GM21515 (cell line): ENCODE measurements around the gene YBEY.

Experiments used
- ATAC-seq: cut with Tn5 transposase; IDR thresholded peaks from one replicate; pipeline ENCODE4 v1.9.1; 2021; ENCODE audit not compliant: unreplicated experiment

The YBEY gene

DNA sequence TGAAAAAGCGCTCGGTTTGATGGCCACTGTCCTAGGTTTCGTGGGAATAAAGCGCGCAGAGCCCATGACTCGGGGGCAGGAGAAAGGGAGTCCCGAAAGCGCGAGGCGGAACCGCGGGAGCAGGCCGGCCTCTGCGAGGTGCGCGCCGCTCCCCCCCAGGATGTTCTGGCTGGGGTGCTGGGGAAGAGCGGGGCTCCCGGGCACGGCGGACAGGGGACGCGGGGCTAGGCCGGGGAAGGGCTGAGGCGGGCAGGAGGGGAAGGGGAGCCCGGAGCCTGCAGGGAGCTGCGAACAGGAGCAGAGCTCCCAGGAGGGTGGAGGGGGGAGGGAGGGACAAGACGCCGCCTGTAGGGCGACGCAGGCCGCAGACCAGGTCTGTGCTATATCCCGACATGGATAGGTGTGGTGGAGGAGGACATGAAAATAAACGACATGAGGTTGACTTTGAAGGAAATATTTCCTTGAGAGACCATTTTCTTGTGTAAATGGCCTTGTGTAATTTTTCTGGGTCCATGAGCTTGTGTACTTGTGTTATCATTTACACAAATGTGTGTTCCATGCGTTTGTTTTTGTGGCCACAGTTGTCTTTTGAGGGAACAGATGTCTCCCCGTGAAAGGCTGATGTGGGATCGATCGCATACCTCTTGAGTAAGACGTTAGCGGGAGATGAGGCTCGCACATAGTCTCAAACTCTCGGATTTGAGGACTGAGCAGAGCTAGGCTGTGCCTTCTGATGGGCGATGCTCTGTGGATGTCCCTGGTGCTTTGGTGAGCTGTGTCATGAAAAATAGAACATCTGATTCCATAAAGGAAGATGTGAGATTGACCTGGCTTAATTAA lies 39.2 kb downstream of the YBEY start:
- peak; percentile 16 for ATAC-seq

DNA sequence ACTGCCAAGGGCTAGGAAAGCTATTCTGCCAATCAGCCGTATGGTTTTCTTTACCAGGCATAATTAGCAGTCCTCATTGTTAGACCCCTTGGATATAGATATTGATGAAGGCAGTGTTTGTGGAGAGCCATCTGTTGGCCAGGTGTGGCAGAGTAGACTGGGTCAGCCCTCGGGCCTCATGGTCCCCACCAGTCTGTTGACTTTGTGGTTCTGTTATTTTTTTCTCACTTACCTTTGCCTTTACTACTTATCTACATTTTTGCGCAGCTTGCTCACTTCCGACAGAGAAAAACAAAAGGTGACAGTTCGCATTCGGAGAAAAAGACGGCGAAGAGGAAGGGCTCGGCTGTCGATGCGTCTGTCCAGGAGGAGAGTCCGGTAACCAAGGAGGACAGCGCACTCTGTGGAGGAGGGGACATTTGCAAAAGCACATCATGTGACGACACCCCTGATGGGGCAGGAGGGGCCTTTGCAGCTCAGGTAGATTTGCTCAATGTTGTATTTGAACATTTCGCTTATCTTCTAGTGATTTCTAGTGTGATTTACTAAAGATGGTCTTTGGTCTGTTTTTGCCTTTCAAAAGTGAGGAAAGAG lies 40.1 kb downstream of the YBEY start:
- no peak for ATAC-seq

DNA sequence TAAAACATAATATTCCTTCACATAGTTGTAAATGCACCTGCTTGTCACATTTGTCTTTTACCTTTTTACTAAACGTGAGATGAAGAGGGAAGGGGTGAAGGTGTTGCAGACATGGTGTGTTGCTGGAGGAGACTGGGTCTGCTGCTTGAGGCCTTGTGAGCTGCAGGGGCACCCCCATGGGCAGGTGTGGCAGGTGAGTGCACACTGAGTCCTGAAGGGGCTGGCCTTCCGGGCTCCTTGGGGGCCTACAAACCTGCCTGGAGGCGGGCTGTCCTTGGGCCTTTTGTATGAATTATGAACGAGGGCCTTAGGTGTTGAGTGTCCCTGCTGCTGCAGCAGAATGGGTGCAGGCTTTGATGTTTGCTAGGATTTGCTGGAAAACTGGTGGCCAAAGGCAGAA lies 41.6 kb downstream of the YBEY start:
- ATAC-seq, result no peak

DNA sequence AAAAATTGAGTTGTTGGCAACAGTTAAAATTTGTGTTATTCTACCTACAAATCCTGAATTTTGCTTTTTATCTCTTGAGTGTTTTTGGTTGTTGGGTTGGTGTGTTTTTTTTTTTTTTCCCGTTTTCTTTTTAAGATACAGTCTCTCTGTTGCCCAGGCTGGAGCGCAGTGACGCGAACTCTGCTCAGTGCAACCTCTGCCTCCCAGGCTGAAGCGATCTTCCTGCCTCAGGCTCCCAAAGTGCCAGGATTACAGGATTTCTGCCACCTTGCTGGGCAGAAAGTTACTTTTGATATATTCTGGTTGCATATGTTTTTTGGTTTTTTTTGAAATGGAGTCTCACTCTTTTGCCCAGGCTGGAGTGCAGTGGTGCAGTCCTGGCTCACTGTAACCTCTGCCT lies 42.0 kb downstream of the YBEY start:
- no peak for ATAC-seq

DNA sequence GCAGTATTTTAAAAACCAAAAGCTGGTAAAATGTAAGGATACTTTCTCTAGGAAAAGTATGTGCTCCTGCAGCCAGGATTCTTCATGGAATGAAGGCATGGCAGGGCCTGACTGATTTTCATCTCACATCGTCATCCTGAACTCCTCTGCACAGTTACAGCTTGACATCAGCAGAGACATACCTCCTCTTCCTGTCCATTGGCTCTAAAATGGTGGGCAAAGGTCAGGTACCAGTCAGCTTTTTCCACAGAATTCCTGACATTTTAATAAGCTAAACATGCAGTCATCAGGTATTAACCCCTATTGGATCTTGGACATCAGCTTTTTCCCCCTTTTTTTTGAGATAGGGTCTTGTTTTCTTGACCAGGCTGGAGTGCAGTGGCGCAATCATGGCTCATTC lies 43.7 kb downstream of the YBEY start:
- no peak for ATAC-seq

DNA sequence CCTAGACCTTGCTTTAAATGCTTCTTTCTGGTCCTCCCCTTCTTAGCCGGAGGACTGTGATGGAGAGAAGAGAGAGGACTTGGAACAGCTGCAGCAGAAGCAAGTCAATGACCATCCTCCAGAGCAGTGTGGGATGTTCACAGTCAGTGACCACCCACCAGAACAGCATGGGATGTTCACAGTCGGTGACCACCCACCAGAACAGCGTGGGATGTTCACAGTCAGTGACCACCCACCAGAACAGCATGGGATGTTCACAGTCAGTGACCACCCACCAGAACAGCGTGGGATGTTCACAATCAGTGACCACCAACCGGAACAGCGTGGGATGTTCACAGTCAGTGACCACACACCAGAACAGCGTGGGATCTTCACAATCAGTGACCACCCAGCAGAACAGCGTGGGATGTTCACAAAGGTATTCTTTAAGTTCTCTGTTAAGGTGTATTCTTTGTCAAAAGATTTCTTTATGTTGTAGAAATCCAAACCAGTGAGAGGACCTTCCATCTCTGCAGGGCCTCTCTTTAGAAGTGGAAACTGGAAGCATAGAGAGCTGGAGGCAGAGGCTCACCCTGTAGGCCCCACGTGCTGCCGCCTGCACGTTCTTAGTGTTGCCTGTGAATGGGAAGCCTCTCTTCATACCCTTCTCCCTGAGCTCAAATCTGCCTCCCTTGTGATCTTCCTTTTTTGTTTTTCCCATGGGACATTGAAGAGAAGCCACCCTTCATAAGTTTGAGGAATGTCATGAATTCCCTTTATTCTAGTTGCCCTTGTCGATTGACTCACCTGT lies 48.4 kb downstream of the YBEY start:
- no peak for ATAC-seq

DNA sequence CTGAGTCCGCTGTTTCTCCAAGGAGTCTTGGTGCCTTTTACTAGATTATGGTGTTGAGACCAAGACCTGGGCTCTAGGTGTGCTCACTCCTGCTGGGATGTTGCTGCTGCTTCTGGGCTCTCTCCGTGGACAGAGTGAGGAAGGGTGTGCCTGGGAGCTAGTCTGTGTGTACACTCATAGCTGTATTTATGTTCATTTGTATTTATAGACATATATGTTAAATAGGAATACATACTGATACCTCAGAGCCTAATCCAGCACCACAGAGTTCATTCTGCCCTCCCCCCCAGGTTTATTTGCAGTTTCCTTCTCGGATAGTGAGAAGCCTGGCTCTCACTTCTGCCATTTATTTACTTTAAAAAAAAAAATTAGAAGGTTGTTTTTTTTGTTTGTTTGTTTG lies 50.5 kb downstream of the YBEY start:
- ATAC-seq, result no peak

DNA sequence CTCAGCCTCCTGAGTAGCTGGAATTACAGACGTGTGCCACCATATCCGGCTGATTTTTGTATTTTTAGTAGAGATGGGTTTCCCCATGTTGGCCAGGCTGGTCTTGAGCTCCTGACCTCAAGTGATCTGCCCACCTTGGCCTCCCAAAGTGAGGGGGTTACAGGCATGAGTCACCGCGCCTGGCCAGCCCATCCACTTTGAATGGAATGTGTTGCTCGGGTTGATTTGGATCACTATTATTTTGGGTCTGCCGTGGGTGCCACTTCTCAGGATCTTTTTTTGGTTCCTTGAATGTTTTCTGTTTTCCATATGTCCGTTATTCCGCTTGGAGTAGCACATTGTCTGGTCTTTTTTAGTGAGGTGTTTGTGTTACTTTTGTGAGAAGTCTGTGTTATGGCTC lies 54.9 kb downstream of the YBEY start:
- ATAC-seq, result no peak

DNA sequence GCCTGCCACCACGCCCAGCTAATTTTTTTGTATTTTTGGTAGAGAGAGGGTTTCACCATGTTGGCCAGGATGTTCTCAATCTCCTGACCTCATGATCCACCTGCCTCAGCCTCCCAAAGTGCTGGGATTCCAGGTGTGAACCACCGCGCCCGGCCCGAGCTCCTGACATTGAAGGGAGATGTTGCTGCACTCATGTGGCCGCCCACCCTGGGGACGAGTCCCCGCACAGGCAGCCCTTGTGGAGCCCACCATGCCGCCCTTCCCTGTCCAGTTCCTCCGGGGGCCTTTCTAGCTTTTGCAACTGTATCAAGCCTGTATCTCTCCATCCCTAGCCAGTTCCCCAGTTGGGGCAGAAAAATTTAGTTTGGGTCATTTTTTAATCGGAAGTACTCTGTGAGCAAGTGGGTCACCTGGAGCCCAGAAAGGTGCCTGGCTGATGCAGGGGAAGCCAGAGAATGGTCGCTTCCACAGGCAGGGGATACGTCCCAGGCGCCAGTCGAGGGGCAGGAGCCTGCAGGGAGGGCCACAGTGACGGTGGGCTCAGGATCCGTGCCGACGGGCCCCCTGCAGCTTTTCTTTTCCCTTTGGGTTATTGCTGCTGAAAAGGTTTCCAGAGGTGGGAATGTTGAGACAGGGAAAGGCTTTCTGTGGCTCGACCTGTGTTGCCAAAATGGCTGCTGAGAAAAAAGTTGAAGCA lies 58.2 kb downstream of the YBEY start:
- no peak for ATAC-seq

DNA sequence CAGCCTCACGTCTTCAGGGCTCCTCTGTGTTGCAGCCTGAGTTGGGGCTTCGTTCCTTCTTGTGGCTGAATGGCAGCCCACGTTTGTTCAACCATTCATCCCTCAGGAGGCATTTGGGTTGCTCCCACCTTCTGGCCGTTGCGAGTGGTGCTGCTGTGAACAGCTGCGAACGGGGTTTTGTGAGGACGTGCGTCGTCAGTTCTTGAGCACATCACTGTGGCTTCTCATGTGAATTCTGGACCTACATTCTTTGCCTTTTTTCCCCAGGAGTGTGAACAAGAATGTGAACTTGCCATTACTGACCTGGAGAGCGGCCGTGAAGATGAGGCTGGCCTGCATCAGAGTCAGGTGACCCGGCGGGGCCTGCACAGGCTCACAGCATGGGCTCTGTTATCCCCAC lies 59.7 kb downstream of the YBEY start:
- ATAC-seq, result no peak

DNA sequence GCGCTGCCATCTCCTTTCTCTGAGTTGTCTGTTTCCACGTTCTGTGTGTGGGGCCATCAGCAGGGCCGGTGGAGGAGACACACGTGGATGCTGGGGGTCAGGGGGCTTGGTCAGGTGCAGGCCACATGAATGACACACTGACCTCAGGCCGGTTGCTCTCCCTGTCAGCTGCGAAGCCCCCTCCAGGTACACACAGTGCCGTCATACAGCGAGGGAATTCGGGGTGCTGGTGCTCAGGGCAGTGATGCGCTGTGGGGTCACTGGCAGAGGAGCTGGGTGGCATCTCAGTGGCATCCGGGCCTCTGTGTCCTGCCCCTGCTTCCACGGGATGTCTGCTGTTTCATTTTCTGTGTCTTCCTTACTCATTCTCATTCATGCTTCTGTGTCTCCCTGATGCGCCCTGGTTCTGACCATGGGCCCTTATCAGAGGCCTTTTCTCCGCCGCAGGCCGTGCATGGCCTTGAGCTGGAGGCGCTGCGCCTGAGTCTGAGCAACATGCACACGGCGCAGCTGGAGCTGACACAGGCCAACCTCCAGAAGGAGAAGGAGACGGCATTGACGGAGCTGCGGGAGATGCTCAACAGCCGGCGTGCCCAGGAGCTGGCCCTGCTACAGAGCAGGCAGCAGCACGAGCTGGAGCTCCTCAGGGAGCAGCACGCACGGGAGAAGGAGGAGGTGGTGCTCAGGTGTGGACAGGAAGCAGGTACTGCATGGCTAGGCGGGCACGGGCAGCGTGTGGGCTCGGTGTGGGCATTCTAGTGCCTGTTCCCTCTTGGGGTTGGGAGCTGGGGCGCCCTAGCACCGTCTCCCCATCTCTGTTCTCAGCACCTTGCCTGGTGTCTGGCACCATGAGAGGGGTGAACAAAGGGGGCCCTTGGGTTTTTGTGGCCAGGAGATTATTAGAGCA lies 60.4 kb downstream of the YBEY start:
- ATAC-seq, result no peak

DNA sequence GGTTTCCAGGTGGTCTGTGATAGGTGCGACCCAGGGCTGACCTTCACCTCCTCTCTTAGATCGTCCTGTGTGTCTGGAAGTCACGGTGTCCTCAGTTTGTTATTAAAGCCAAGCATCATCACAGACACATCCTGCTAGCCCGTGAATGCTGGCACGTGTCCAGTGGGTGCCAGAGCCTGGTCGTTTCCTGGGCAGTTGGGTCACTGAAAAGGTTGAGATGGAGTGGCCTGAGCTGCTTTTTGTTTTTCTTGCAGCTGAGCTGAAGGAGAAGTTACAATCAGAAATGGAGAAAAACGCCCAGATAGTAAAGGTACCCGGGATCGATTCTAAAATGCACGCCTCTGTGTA lies 61.0 kb downstream of the YBEY start:
- ATAC-seq, result no peak
